ENCODE data around the gene SYVN1. TPM values are rescaled to one million over a fixed set of nuclear protein-coding genes. Genes with fewer than 3 reads are reported as not detected.

SYVN1 gene
- total and polyA plus RNA-seq, 2 donors (not counting 1 experiment from before 2014, with no cell fraction given) = 187 to 282 TPM

DNA sequence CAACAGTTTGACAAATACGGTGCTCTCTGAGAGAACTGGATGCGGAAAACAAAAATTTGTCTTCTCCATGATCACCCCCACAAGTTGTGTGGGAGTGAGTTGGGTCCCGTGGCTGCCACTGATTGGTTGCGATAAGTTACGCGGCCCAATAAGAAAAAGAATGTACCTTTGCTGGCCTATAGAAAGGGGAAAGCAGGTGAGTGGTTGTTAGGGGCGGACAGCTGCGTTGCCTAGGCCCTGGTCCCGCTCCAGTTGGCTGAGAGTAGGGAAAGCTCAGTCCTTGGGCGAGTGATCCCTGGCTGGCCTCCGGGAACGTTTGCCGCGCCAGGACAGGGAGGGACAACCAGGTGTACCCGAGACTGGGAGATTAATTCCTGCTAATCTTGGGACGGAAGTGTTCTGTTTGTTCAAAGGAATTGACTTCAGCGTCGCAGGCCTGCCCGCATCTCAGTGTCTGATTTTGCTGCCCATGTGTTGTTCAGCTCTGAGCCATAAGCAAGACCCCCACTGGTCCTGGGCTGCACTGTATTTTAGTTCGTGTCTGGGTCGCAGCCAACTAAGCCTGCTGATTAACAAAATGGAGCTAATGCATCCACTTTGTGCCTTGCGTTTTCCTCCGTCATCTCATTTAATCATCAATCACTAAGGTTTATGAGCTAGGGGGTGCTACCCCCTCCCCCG lies 773 bp upstream of the SYVN1 start:
- no peaks in the 10 kb centered on the region for H3K27me3 Mint-ChIP-seq
- Histone ChIP-seq H2AFZ (ENCODE audit: insufficient read depth, low read depth, low read length, poor library complexity, severe bottlenecking) (peak overlapping the region; percentile 71), H3K27ac (ENCODE audit: low read length in 2 of 2) (peak overlapping the region; percentile 98 to 99)

More for the DNA sequence above, 773 bp upstream of the SYVN1 start:
- peaks cover 61% of the 10 kb centered on the region for H3K4me1 Mint-ChIP-seq
- peak overlapping the region; percentile 99 for H3K27ac Mint-ChIP-seq
- Histone ChIP-seq H3K4me3 (ENCODE audit: control extremely low read depth in 1 of 5, extremely low read depth in 1 of 5, insufficient read depth in 1 of 5, low read depth in 2 of 5, low read length in 4 of 5) (peak overlapping the region; percentile 81 to 99 (median 96)), H3K9ac (ENCODE audit: low read length) (peak overlapping the region; percentile 99), H4K20me1 (ENCODE audit: control insufficient read depth, insufficient read depth, low read length, poor library complexity, severe bottlenecking) (peaks cover 39% of the 10 kb centered on the region), H3K4me2 (replicated peaks; ENCODE audit: low read depth, low read length, poor library complexity, severe bottlenecking) (peak overlapping the region; percentile 89), H3K4me1 (ENCODE audit: control insufficient read depth in 2 of 2, insufficient read depth in 2 of 2, low read length in 2 of 2) (peaks cover 32 to 52% of the 10 kb centered on the region in 2 donors), H3K36me3 (replicated peaks in 1 of 2; ENCODE audit: control extremely low read depth in 1 of 2, control insufficient read depth in 1 of 2, extremely low read depth in 1 of 2, insufficient read depth in 2 of 2, low read length in 1 of 2) (peaks cover 1 to 23% of the 10 kb centered on the region in 2 experiments), H3K79me2 (ENCODE audit: control insufficient read depth, insufficient read depth, low read length) (peaks cover 71% of the 10 kb centered on the region), H3K27me3 (replicated peaks in 1 of 4; ENCODE audit: control extremely low read depth in 1 of 4, control insufficient read depth in 3 of 4, insufficient read depth in 4 of 4, low read length in 3 of 4) (no peaks in the 10 kb centered on the region), H3K9me3 (ENCODE audit: control extremely low read depth in 1 of 3, control insufficient read depth in 2 of 3, insufficient read depth in 1 of 3, low read length in 2 of 3) (no peaks in the 10 kb centered on the region)
- ATAC-seq (ENCODE audit: low read depth) (peak; percentile 64), DNase-seq (peak; percentile 95)
- ChIA-PET CTCF (interaction anchor here (0.5 to 7.5 kb wide), 10 partner anchors 10 to 647 kb away, joined by 3 to 64 read pairs (median 5); partner anchors contain the start of genes CAPN1, EHBP1L1, FAU and MRPL49), POLR2A (interaction anchor here (0.6 to 8.8 kb wide), 11 partner anchors 9 to 1120 kb away, joined by 3 to 160 read pairs (median 4); partner anchors contain the start of genes CAPN1, FAU, MALAT1 and MRPL49)
- H3K9me3 Mint-ChIP-seq (ENCODE audit: insufficient read depth) = no peaks in the 10 kb centered on the region
- peak overlapping the region; percentile 97 for H3K4me3 Mint-ChIP-seq
- no peak for TF ChIP-seq EZH2 (IDR thresholded peaks at IDR 0.05; ENCODE audit: borderline replicate concordance, insufficient read depth, low read depth, low read length, poor library complexity, severe bottlenecking)
- TF ChIP-seq, protein P1, sequence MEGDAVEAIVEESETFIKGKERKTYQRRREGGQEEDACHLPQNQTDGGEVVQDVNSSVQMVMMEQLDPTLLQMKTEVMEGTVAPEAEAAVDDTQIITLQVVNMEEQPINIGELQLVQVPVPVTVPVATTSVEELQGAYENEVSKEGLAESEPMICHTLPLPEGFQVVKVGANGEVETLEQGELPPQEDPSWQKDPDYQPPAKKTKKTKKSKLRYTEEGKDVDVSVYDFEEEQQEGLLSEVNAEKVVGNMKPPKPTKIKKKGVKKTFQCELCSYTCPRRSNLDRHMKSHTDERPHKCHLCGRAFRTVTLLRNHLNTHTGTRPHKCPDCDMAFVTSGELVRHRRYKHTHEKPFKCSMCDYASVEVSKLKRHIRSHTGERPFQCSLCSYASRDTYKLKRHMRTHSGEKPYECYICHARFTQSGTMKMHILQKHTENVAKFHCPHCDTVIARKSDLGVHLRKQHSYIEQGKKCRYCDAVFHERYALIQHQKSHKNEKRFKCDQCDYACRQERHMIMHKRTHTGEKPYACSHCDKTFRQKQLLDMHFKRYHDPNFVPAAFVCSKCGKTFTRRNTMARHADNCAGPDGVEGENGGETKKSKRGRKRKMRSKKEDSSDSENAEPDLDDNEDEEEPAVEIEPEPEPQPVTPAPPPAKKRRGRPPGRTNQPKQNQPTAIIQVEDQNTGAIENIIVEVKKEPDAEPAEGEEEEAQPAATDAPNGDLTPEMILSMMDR (IDR thresholded peaks at IDR 0.05) = no peak
- 3% methylated on average over 23 of the region's 24 CpGs for WGBS (ENCODE audit: insufficient coverage)
- intact Hi-C loops (cut with micrococcal nuclease) = loop anchor here (1.0 to 5.0 kb wide), 4 partner anchors 51 to 482 kb away; partner anchors contain the start of genes CDCA5, MAP4K2, PCNX3 and SAC3D1
